Gastrocnemius medialis (tissue), 4 donors: Measurements from ENCODE around the gene HS3ST2.

ENCODE experiments used
- CTCF ChIP-seq, 5 experiments: fragments of 450-650 bp in 3 of 5; fragments of 200-600 bp in 2 of 5; sonication (generic) in 2 of 5; IDR thresholded peaks in 4 of 5; conservative IDR thresholded peaks in 1 of 5; 1 replicate in 4 of 5; 2 replicates in 1 of 5; pipeline ENCODE4 v1.5.1; 2016 to 2019; ENCODE audit warnings: antibody characterized with exemption in 5 of 5, mild to moderate bottlenecking in 3 of 5, moderate library complexity in 3 of 5
- POLR2A ChIP-seq, 2 donors: fragments of 450-650 bp; IDR thresholded peaks; one replicate each; pipeline ENCODE4 v1.6.1; 2017; ENCODE audit warnings: antibody characterized with exemption in 2 of 2, mild to moderate bottlenecking in 2 of 2, moderate library complexity in 2 of 2

- TF ChIP-seq CTCF (IDR thresholded peaks at IDR 0.05 in 4 of 5, conservative IDR thresholded peaks at IDR 0.05 in 1 of 5) (no peak), POLR2A (IDR thresholded peaks at IDR 0.05) (no peak)
Measured at GRCh38 chr16:22797551-22797950, 16.4 kb upstream of the HS3ST2 start.
